Stimulated activated CD8-positive, alpha-beta memory T cell treated with anti-CD3 and anti-CD28 coated beads, Interleukin-12 subunit alpha, Interleukin-12 subunit beta, amount 100 ng/mL, for 24 hours (primary cell): ENCODE results near the gene RAC2.
"Not testable (repeated sequence)": the region's sequence is repeated elsewhere in the genome, so short reads cannot be mapped to it uniquely, and the experiment has no call there.

Experiments
- DNase-seq: peaks from one replicate; pipeline ENCODE4 v3.0.0-alpha.2; 2020; ENCODE audit errors: extremely low read depth

Gene RAC2

GRCh38 chr22:37234736-37235711, 9.0 kb downstream of the RAC2 start:
- no peak for DNase-seq

GRCh38 chr22:37233751-37234631, 10.1 kb downstream of the RAC2 start:
- no peak for DNase-seq

GRCh38 chr22:37233371-37233750, 10.7 kb downstream of the RAC2 start:
- not testable (repeated sequence) for DNase-seq

- no peak for DNase-seq
These were observed 11.7 kb downstream of the RAC2 start for GRCh38 chr22:37232140-37232998.

GRCh38 chr22:37231406-37232139, 12.5 kb downstream of the RAC2 start:
- DNase-seq = no peak

- no peak for DNase-seq
These were observed 13.2 kb downstream of the RAC2 start for GRCh38 chr22:37230673-37231405.

- peak; percentile 88 for DNase-seq
These were observed 14.0 kb downstream of the RAC2 start for GRCh38 chr22:37229805-37230672.

- DNase-seq = no peak
These were observed 14.9 kb downstream of the RAC2 start for GRCh38 chr22:37229012-37229804.

GRCh38 chr22:37228106-37229011, 15.7 kb downstream of the RAC2 start:
- DNase-seq = no peak

- DNase-seq = no peak
These were observed 17.6 kb downstream of the RAC2 start for GRCh38 chr22:37226514-37226913.

- no peak for DNase-seq
These were observed 18.0 kb downstream of the RAC2 start for GRCh38 chr22:37226087-37226486.

- no peak for DNase-seq
These were observed 18.6 kb downstream of the RAC2 start for GRCh38 chr22:37225481-37225880.

GRCh38 chr22:37224757-37225420, 19.2 kb downstream of the RAC2 start:
- DNase-seq = no peak

GRCh38 chr22:37223965-37224551, 20.0 kb downstream of the RAC2 start:
- DNase-seq = no peak

- DNase-seq = no peak
These were observed 21.6 kb downstream of the RAC2 start for GRCh38 chr22:37222440-37222971.
